Measurements from ENCODE around the gene CACNB2.

- no peak for TF ChIP-seq CTCF (IDR thresholded peaks at IDR 0.05; ENCODE audit: extremely low read depth in 1 of 2, insufficient read depth in 1 of 2, low read depth in 1 of 2, low read length in 2 of 2)
- TF ChIP-seq POLR2A (IDR thresholded peaks at IDR 0.05; ENCODE audit: low read depth, low read length): no peak
- no peak for TF ChIP-seq EZH2 (IDR thresholded peaks at IDR 0.05; ENCODE audit: borderline replicate concordance, low read depth, low read length, severe bottlenecking)
- no peak for TF ChIP-seq MAX (IDR thresholded peaks at IDR 0.05; ENCODE audit: insufficient read depth, insufficient read length)
These were observed 89.6 kb downstream of the CACNB2 start for GRCh38 chr10:18229826-18230225.

All from endothelial cell of umbilical vein (primary cell).